Neural progenitor cell (in vitro differentiated cells): ENCODE results near the gene MAMDC4. TPM values are rescaled to one million over a fixed set of nuclear protein-coding genes. Genes with fewer than 3 reads are reported as not detected.
A peak's percentile ranks its signal among the peaks of the same experiment; 100 is the strongest.

ENCODE experiments used
- DNase-seq: peaks from one replicate; pipeline ENCODE4 v3.0.0-alpha.2; 2016; ENCODE audit warnings: low spot score
- H2AFZ ChIP-seq: fragments of 200-600 bp; sonication (generic); replicated peaks from 2 replicates; pipeline ENCODE4 v1.6.1; 2016; ENCODE audit warnings: antibody characterized with exemption
- H3F3A ChIP-seq: fragments of 200-600 bp; sonication (generic); 2 replicates; pipeline ENCODE4 v1.6.1; 2016; ENCODE audit warnings: antibody characterized with exemption, low read depth
- H3K27ac ChIP-seq: fragments of 200-600 bp; sonication (generic); 2 replicates; pipeline ENCODE4 v1.5.1; 2016; ENCODE audit warnings: mild to moderate bottlenecking
- H3K27me3 ChIP-seq: fragments of 200-600 bp; sonication (generic); 2 replicates; pipeline ENCODE4 v1.6.1; 2016; ENCODE audit warnings: mild to moderate bottlenecking, moderate library complexity
- H3K36me3 ChIP-seq: fragments of 200-600 bp; sonication (generic); 2 replicates; pipeline ENCODE4 v1.5.1; 2016
- H3K4me1 ChIP-seq: fragments of 200-600 bp; sonication (generic); 2 replicates; pipeline ENCODE4 v1.6.1; 2016; ENCODE audit warnings: mixed run types
- H3K4me2 ChIP-seq: fragments of 200-600 bp; sonication (generic); 2 replicates; pipeline ENCODE4 v1.6.1; 2016
- H3K4me3 ChIP-seq: fragments of 200-600 bp; sonication (generic); 2 replicates; pipeline ENCODE4 v1.5.1; 2016
- H3K79me2 ChIP-seq: fragments of 200-600 bp; sonication (generic); 2 replicates; pipeline ENCODE4 v1.6.1; 2016; ENCODE audit warnings: low read depth
- H3K9ac ChIP-seq: fragments of 200-600 bp; sonication (generic); 2 replicates; pipeline ENCODE4 v1.6.1; 2016
- H3K9me3 ChIP-seq: fragments of 200-600 bp; sonication (generic); 2 replicates; pipeline ENCODE4 v1.5.1; 2016; ENCODE audit warnings: low read depth
- H4K20me1 ChIP-seq: fragments of 200-600 bp; sonication (generic); 2 replicates; pipeline ENCODE4 v1.6.1; 2016; ENCODE audit warnings: low read depth
- H3K27ac Mint-ChIP-seq: 3 replicates; pipeline ENCODE4 v1.8.0; 2021; ENCODE audit warnings: mixed read lengths
- H3K27me3 Mint-ChIP-seq: 2 replicates; pipeline ENCODE4 v1.8.0; 2022; ENCODE audit warnings: low read depth, mild to moderate bottlenecking, inconsistent platforms, moderate library complexity, mixed read lengths; ENCODE audit not compliant: insufficient read depth
- H3K36me3 Mint-ChIP-seq: 3 replicates; pipeline ENCODE4 v1.8.0; 2021; ENCODE audit warnings: mixed read lengths
- H3K4me1 Mint-ChIP-seq: 3 replicates; pipeline ENCODE4 v1.8.0; 2021; ENCODE audit warnings: mixed read lengths
- H3K4me3 Mint-ChIP-seq: 3 replicates; pipeline ENCODE4 v1.8.0; 2021; ENCODE audit warnings: mild to moderate bottlenecking, moderate library complexity, mixed read lengths
- H3K9me3 Mint-ChIP-seq: 3 replicates; pipeline ENCODE4 v1.8.0; 2020; ENCODE audit warnings: mixed read lengths
- EZH2 ChIP-seq: fragments of 200-600 bp; sonication (generic); IDR thresholded peaks from 2 replicates; pipeline ENCODE4 v1.6.1; 2017; ENCODE audit warnings: antibody characterized with exemption, mild to moderate bottlenecking, moderate library complexity
- EZH2phosphoT487 ChIP-seq: fragments of 200-600 bp; sonication (generic); IDR thresholded peaks from 2 replicates; pipeline ENCODE4 v1.6.1; 2017; ENCODE audit warnings: antibody characterized with exemption
- total RNA-seq: library from RNA; depleted of rRNA; stranded (reverse); fragments of >200 nt; gene quantifications from 2 replicates; pipeline ENCODE4 v1.2.3, GENCODE V29; 2015; ENCODE audit warnings: low replicate concordance
- TF ChIP-seq, protein P1 (sequence below): fragments of 200-600 bp; sonication (generic); IDR thresholded peaks from 2 replicates; pipeline ENCODE4 v1.5.1; 2017; ENCODE audit warnings: antibody characterized with exemption, mild to moderate bottlenecking

Gene MAMDC4
- total RNA-seq, 1 donor from 2014 or later = 2.6 TPM

DNA sequence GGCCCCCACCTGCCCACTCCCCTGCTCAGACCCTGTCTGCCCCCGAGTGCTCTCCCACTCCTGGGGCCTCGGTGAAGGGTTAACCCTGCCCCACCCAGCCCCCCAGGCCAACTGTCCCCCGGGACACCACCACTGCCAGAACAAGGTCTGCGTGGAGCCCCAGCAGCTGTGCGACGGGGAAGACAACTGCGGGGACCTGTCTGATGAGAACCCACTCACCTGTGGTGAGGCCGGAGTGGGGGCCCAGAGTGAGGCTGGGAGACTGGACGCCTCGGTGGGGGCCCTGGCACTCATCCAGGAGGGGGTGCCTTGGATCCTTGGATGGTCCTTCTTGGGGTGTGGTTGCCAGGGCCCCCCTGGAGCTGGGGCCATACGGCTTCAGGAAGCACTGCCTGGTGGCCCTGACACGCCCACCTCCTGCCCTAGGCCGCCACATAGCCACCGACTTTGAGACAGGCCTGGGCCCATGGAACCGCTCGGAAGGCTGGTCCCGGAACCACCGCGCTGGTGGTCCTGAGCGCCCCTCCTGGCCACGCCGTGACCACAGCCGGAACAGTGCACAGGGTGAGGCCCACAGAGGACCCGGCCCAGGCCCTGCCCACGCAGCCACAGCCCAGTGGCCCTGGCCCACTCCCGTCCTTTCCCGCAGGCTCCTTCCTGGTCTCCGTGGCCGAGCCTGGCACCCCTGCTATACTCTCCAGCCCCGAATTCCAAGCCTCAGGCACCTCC is 2.1 kb downstream of the MAMDC4 start:
- DNase-seq = no peak
- Mint-ChIP-seq H3K9me3 (no peaks in the 10 kb centered on the region), H3K4me1 (no peaks in the 10 kb centered on the region), H3K27ac (no peak overlapping the region), H3K36me3 (no peaks in the 10 kb centered on the region), H3K27me3 (peaks cover 3% of the 10 kb centered on the region), H3K4me3 (no peak overlapping the region)
- no peaks in the 10 kb centered on the region for H3K36me3 ChIP-seq
- H3K27me3 ChIP-seq = no peaks in the 10 kb centered on the region
- no peak overlapping the region for H2AFZ ChIP-seq
- peaks cover 22% of the 10 kb centered on the region for H4K20me1 ChIP-seq
- H3K27ac ChIP-seq = no peak overlapping the region
- H3K4me3 ChIP-seq = no peak overlapping the region
- H3K9me3 ChIP-seq = no peaks in the 10 kb centered on the region
- no peak for TF ChIP-seq EZH2phosphoT487
- no peak for TF ChIP-seq EZH2
- TF ChIP-seq, protein P1, sequence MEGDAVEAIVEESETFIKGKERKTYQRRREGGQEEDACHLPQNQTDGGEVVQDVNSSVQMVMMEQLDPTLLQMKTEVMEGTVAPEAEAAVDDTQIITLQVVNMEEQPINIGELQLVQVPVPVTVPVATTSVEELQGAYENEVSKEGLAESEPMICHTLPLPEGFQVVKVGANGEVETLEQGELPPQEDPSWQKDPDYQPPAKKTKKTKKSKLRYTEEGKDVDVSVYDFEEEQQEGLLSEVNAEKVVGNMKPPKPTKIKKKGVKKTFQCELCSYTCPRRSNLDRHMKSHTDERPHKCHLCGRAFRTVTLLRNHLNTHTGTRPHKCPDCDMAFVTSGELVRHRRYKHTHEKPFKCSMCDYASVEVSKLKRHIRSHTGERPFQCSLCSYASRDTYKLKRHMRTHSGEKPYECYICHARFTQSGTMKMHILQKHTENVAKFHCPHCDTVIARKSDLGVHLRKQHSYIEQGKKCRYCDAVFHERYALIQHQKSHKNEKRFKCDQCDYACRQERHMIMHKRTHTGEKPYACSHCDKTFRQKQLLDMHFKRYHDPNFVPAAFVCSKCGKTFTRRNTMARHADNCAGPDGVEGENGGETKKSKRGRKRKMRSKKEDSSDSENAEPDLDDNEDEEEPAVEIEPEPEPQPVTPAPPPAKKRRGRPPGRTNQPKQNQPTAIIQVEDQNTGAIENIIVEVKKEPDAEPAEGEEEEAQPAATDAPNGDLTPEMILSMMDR = no peak
- H3K79me2 ChIP-seq = peaks cover 8% of the 10 kb centered on the region
- H3K9ac ChIP-seq = no peak overlapping the region
- H3K4me2 ChIP-seq = no peak overlapping the region
- H3F3A ChIP-seq = no peaks in the 10 kb centered on the region
- peaks cover 5% of the 10 kb centered on the region for H3K4me1 ChIP-seq

DNA sequence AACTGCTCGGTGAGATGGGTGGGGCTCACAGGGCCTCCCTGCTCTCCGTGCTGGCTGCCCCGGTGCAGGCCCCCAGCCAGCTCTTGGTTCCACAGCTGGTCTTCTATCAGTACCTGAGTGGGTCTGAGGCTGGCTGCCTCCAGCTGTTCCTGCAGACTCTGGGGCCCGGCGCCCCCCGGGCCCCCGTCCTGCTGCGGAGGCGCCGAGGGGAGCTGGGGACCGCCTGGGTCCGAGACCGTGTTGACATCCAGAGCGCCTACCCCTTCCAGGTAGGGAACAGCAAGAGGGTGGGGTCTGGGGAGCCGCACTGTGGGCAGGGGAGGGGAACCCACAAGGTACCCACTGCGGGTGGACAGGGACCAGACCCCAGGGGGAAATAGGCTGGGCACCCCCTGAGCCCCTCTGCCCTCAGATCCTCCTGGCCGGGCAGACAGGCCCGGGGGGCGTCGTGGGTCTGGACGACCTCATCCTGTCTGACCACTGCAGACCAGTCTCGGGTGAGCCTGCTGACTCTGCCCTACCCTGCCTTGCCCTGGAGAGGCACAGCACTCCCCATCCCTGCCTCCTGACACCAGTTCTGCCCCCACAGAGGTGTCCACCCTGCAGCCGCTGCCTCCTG is 2.8 kb downstream of the MAMDC4 start:
- no peak overlapping the region for H3K27ac Mint-ChIP-seq
- peaks cover 4% of the 10 kb centered on the region for H3K4me1 ChIP-seq
- H3K27me3 Mint-ChIP-seq = peaks cover 3% of the 10 kb centered on the region
- H3K4me1 Mint-ChIP-seq = no peaks in the 10 kb centered on the region
- no peak for DNase-seq
- H3K79me2 ChIP-seq = peaks cover 7% of the 10 kb centered on the region
- peak overlapping the region; percentile 6 for H3K27ac ChIP-seq
- peaks cover 18% of the 10 kb centered on the region for H4K20me1 ChIP-seq
- no peaks in the 10 kb centered on the region for H3K36me3 Mint-ChIP-seq
- no peak overlapping the region for H2AFZ ChIP-seq
- H3K27me3 ChIP-seq = no peaks in the 10 kb centered on the region
- no peaks in the 10 kb centered on the region for H3K36me3 ChIP-seq
- H3F3A ChIP-seq = no peaks in the 10 kb centered on the region
- no peak overlapping the region for H3K4me2 ChIP-seq
- H3K9ac ChIP-seq = no peak overlapping the region
- no peaks in the 10 kb centered on the region for H3K9me3 ChIP-seq
- H3K4me3 Mint-ChIP-seq = no peak overlapping the region
- no peak for TF ChIP-seq EZH2phosphoT487
- H3K9me3 Mint-ChIP-seq = no peaks in the 10 kb centered on the region
- no peak overlapping the region for H3K4me3 ChIP-seq

DNA sequence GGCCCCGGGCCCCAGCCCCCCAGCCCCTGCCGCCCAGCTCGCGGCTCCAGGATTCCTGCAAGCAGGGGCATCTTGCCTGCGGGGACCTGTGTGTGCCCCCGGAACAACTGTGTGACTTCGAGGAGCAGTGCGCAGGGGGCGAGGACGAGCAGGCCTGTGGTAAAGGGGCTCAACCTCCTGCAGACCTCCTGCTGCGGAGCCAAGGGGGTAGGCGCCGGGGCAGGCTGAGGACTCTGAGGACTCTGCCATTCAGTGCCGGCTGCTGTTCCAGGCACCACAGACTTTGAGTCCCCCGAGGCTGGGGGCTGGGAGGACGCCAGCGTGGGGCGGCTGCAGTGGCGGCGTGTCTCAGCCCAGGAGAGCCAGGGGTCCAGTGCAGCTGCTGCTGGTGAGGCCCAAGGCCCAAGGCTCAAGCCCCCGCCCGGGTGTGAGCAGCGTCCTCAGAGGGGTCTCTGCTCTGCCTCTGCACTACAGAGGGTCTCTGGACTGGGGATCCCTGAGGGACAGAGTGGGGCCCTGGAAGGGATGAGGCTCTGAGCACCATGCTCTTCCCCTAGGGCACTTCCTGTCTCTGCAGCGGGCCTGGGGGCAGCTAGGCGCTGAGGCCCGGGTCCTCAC is 3.4 kb downstream of the MAMDC4 start:
- Mint-ChIP-seq H3K27me3 (peaks cover 3% of the 10 kb centered on the region), H3K36me3 (no peaks in the 10 kb centered on the region), H3K4me3 (no peak overlapping the region), H3K4me1 (no peaks in the 10 kb centered on the region), H3K27ac (no peak overlapping the region), H3K9me3 (no peaks in the 10 kb centered on the region)
- DNase-seq = no peak
- Histone ChIP-seq H3K4me3 (no peak overlapping the region), H3K79me2 (peaks cover under 1% of the 10 kb centered on the region), H3K4me2 (no peak overlapping the region), H3K9me3 (no peaks in the 10 kb centered on the region), H3K4me1 (no peaks in the 10 kb centered on the region), H2AFZ (no peak overlapping the region), H3K27me3 (no peaks in the 10 kb centered on the region), H3K27ac (peak overlapping the region; percentile 6), H3F3A (no peaks in the 10 kb centered on the region), H3K36me3 (no peaks in the 10 kb centered on the region), H4K20me1 (peaks cover 12% of the 10 kb centered on the region), H3K9ac (no peak overlapping the region)
- TF ChIP-seq EZH2phosphoT487 = no peak
- TF ChIP-seq, protein P1 = no peak
- no peak for TF ChIP-seq EZH2
